CD14-positive monocyte (primary cell): ENCODE results near the gene INF2. TPM values are rescaled to one million over a fixed set of nuclear protein-coding genes. Genes with fewer than 3 reads are reported as not detected.

Experiments
- DNase-seq, 3 donors: peaks; one replicate each; pipeline ENCODE4 v3.0.0-alpha.2; 2011 to 2022
- H2AFZ ChIP-seq: 2 replicates; pipeline ENCODE4 v1.6.0; 2012; ENCODE audit warnings: mild to moderate bottlenecking, low read depth, low read length, inconsistent platforms; ENCODE audit not compliant: insufficient read depth, poor library complexity, severe bottlenecking
- H3K27ac ChIP-seq, 2 donors: 1 replicate in 1 of 2; 2 replicates in 1 of 2; pipeline ENCODE4 v1.5.1; 2012 to 2013; ENCODE audit warnings: low read length in 2 of 2, control low read depth in 1 of 2, inconsistent platforms in 1 of 2, low read depth in 1 of 2, mild to moderate bottlenecking in 1 of 2
- H3K27me3 ChIP-seq, 2 donors: one replicate each; pipeline versions ENCODE4 v1.6.0 to v1.6.1; 2011 to 2013; ENCODE audit warnings: low read length in 2 of 2; ENCODE audit not compliant: control insufficient read depth in 2 of 2, insufficient read depth in 2 of 2
- H3K36me3 ChIP-seq, 2 donors: replicated peaks in 1 of 2; 1 replicate in 1 of 2; 2 replicates in 1 of 2; pipeline versions ENCODE4 v1.5.1 to v1.6.1; 2012 to 2013; ENCODE audit warnings: low read length in 2 of 2, control low read depth in 1 of 2, inconsistent platforms in 1 of 2, mild to moderate bottlenecking in 1 of 2; ENCODE audit not compliant: insufficient read depth in 2 of 2, control insufficient read depth in 1 of 2
- H3K4me1 ChIP-seq, 2 donors: 1 replicate in 1 of 2; 2 replicates in 1 of 2; pipeline versions ENCODE4 v1.5.1 to v1.6.1; 2012 to 2013; ENCODE audit warnings: low read length in 2 of 2, control low read depth in 1 of 2, inconsistent platforms in 1 of 2, mild to moderate bottlenecking in 1 of 2, moderate library complexity in 1 of 2; ENCODE audit not compliant: insufficient read depth in 2 of 2, control insufficient read depth in 1 of 2
- H3K4me2 ChIP-seq: replicated peaks from 2 replicates; pipeline ENCODE3; 2012; ENCODE audit warnings: low read length, moderate library complexity, mild to moderate bottlenecking; ENCODE audit not compliant: poor library complexity, severe bottlenecking; ENCODE audit errors: extremely low read depth
- H3K4me3 ChIP-seq, 3 experiments: fragments of 200-600 bp in 1 of 3; sonication (generic) in 1 of 3; replicated peaks in 1 of 3; 1 replicate in 2 of 3; 2 replicates in 1 of 3; pipeline ENCODE4 v1.5.1; 2011 to 2013; ENCODE audit warnings: low read length in 3 of 3, mild to moderate bottlenecking in 3 of 3, control low read depth in 2 of 3, low read depth in 2 of 3, inconsistent platforms in 1 of 3, moderate library complexity in 1 of 3
- H3K79me2 ChIP-seq: 2 replicates; pipeline ENCODE4 v1.6.0; 2012; ENCODE audit warnings: mild to moderate bottlenecking, control low read depth, inconsistent platforms, low read length, moderate library complexity; ENCODE audit not compliant: insufficient read depth
- H3K9ac ChIP-seq: 2 replicates; pipeline ENCODE4 v1.6.0; 2017; ENCODE audit warnings: low read length, mild to moderate bottlenecking; ENCODE audit not compliant: insufficient read depth, poor library complexity, severe bottlenecking
- H3K9me3 ChIP-seq, 2 donors: replicated peaks in 1 of 2; 1 replicate in 1 of 2; 2 replicates in 1 of 2; pipeline versions ENCODE4 v1.5.1 to v1.6.1; 2012 to 2013; ENCODE audit warnings: low read length in 2 of 2, control low read depth in 1 of 2; ENCODE audit not compliant: control insufficient read depth in 1 of 2, insufficient read depth in 1 of 2
- H4K20me1 ChIP-seq: 2 replicates; pipeline ENCODE4 v1.6.0; 2012; ENCODE audit warnings: mild to moderate bottlenecking, low read length, control low read depth, moderate library complexity; ENCODE audit not compliant: insufficient read depth
- H3K27ac Mint-ChIP-seq, 7 donors: one replicate each; pipeline ENCODE4 v1.8.0; 2020; ENCODE audit warnings: mild to moderate bottlenecking in 7 of 7, mixed read lengths in 7 of 7, moderate library complexity in 6 of 7, inconsistent platforms in 2 of 7
- H3K27me3 Mint-ChIP-seq, 3 donors: one replicate each; pipeline ENCODE4 v1.8.0; 2021 to 2022; ENCODE audit warnings: low read depth in 3 of 3, mild to moderate bottlenecking in 3 of 3, mixed read lengths in 3 of 3, moderate library complexity in 3 of 3, inconsistent platforms in 1 of 3
- H3K36me3 Mint-ChIP-seq, 2 donors: one replicate each; pipeline ENCODE4 v1.8.0; 2020; ENCODE audit warnings: mixed read lengths in 2 of 2, inconsistent platforms in 1 of 2, mild to moderate bottlenecking in 1 of 2
- H3K4me1 Mint-ChIP-seq: one replicate; pipeline ENCODE4 v1.8.0; 2020; ENCODE audit warnings: mild to moderate bottlenecking, mixed read lengths
- H3K4me3 Mint-ChIP-seq, 2 donors: one replicate each; pipeline ENCODE4 v1.8.0; 2020; ENCODE audit warnings: mild to moderate bottlenecking in 2 of 2, mixed read lengths in 2 of 2, moderate library complexity in 1 of 2
- H3K9me3 Mint-ChIP-seq, 7 donors: one replicate each; pipeline ENCODE4 v1.8.0; 2020 to 2022; ENCODE audit warnings: mixed read lengths in 7 of 7, mild to moderate bottlenecking in 6 of 7, moderate library complexity in 6 of 7, inconsistent platforms in 2 of 7
- WGBS: methylation state at CpG from one replicate; pipeline ENCODE4 v1.1.5; 2013; ENCODE audit warnings: missing lambda C conversion rate; ENCODE audit not compliant: insufficient coverage; 5-methylcytosine and 5-hydroxymethylcytosine counted together
- intact Hi-C, 2 donors: fragments of 100-400 bp; cut with micrococcal nuclease; formaldehyde crosslinking; loops; one replicate each; pipeline versions ENCODE4 v1.15.0 to v1.15.1; 2023
- polyA plus RNA-seq, 3 donors: library from polyadenylated mRNA; depleted of rRNA in 1 of 3; unstranded in 2 of 3; stranded (reverse) in 1 of 3; fragments of 300-500 nt in 2 of 3; fragments of >200 nt in 1 of 3; fragmentation: Illumina TruSeq in 2 of 3; gene quantifications; 1 replicate in 2 of 3; 2 replicates in 1 of 3; pipeline ENCODE4 v1.2.3, GENCODE V29; 2012 to 2021
- TF ChIP-seq, protein P1 (sequence below): fragments of 200-600 bp; IDR thresholded peaks from one replicate; pipeline ENCODE4 v1.8.0; 2022; ENCODE audit warnings: antibody characterized with exemption, mild to moderate bottlenecking

Gene INF2
- polyA plus RNA-seq, 3 donors = 2.9 to 23.3 (median 3.8) TPM

DNA sequence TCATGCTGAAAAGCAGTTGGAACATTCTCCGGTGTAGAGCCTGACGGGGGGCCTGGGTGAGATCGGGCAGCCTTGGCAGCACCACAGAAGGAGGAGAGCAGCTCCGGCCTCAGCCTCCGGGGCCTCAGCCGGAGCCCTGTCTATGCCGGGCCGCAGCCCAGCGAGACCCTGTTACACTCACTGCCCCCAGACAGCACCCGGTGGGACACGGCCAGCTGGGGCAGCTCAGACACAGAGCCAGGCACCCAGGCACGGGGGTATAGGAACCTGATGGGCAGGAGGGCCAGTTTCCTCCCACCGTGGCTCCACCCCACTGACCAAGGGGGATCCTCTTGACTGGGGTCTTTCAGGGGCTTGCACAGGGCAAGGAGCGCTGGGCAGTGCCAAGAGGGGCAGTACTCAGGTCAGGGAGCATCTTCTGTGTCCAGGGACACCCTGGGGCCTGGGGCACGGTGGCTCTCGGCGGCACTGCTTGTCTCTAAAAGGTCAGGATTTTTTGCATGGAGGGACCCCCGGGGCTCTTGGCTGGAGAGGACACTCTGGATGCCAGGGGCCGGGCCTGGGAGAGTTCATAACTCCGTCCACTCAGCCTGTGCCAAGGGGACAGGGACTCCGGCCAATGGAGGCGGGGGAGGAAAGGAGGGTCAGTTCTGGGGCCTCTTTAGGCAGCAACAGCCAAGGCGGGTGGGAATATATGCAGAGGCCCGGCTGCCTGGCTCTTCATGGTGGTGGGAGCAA, 9.4 kb downstream of the INF2 start:
- H3K9ac ChIP-seq = no peak overlapping the region
- no peaks in the 10 kb centered on the region for H3K27me3 ChIP-seq
- TF ChIP-seq, protein P1, sequence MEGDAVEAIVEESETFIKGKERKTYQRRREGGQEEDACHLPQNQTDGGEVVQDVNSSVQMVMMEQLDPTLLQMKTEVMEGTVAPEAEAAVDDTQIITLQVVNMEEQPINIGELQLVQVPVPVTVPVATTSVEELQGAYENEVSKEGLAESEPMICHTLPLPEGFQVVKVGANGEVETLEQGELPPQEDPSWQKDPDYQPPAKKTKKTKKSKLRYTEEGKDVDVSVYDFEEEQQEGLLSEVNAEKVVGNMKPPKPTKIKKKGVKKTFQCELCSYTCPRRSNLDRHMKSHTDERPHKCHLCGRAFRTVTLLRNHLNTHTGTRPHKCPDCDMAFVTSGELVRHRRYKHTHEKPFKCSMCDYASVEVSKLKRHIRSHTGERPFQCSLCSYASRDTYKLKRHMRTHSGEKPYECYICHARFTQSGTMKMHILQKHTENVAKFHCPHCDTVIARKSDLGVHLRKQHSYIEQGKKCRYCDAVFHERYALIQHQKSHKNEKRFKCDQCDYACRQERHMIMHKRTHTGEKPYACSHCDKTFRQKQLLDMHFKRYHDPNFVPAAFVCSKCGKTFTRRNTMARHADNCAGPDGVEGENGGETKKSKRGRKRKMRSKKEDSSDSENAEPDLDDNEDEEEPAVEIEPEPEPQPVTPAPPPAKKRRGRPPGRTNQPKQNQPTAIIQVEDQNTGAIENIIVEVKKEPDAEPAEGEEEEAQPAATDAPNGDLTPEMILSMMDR = no peak
- Mint-ChIP-seq H3K4me1 (peaks cover 22% of the 10 kb centered on the region), H3K27ac (no peak overlapping the region), H3K4me3 (no peak overlapping the region), H3K27me3 (peaks cover 0 to 2% (median 0%) of the 10 kb centered on the region in 3 donors), H3K9me3 (peaks cover 0 to 2% (median 0%) of the 10 kb centered on the region in 7 donors), H3K36me3 (peaks cover 15 to 28% of the 10 kb centered on the region in 2 donors)
- H3K9me3 ChIP-seq = no peaks in the 10 kb centered on the region
- WGBS = 98% methylated on average over 16 of the region's 24 CpGs
- H3K79me2 ChIP-seq = no peaks in the 10 kb centered on the region
- H2AFZ ChIP-seq = no peak overlapping the region
- peaks cover 37% of the 10 kb centered on the region for H4K20me1 ChIP-seq
- intact Hi-C loops = no loop called here
- no peak overlapping the region for H3K4me3 ChIP-seq
- H3K4me1 ChIP-seq = peaks cover 11 to 24% of the 10 kb centered on the region in 2 donors
- no peak overlapping the region for H3K27ac ChIP-seq
- H3K4me2 ChIP-seq = no peak overlapping the region
- peaks cover 9 to 23% of the 10 kb centered on the region in 2 donors for H3K36me3 ChIP-seq
- no peak for DNase-seq

DNA sequence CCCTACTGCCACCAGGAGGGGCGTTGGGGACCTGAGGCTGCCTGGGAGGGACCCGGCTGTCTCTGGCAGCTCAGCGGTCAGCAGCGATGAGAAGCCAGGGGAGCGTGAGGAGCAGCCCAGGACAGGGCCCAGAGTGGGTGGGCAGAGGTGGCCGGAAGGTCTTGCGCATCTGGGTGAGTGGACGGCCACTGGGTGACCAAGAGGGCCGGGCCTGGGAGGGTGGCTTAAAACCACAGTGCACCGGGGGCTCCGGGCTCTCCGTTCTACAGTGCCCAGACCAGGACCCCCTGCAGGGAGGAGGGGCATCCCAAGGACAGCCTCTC, 10.0 kb downstream of the INF2 start:
- H3K9me3 ChIP-seq = no peaks in the 10 kb centered on the region
- no peak overlapping the region for H3K4me3 ChIP-seq
- peaks cover 11 to 18% of the 10 kb centered on the region in 2 donors for H3K4me1 ChIP-seq
- WGBS = 96% methylated on average over 12 of the region's 12 CpGs
- H3K36me3 ChIP-seq = peaks cover 12 to 28% of the 10 kb centered on the region in 2 donors
- Mint-ChIP-seq H3K9me3 (peaks cover 0 to 2% (median 0%) of the 10 kb centered on the region in 7 donors), H3K36me3 (peaks cover 20 to 33% of the 10 kb centered on the region in 2 donors), H3K27me3 (peaks cover 0 to 2% (median 0%) of the 10 kb centered on the region in 3 donors), H3K4me1 (peaks cover 19% of the 10 kb centered on the region), H3K27ac (no peak overlapping the region), H3K4me3 (no peak overlapping the region)
- no peak overlapping the region for H3K27ac ChIP-seq
- H3K4me2 ChIP-seq = no peak overlapping the region
- DNase-seq = no peak
- H3K79me2 ChIP-seq = no peaks in the 10 kb centered on the region
- TF ChIP-seq, protein P1 = no peak
- no peak overlapping the region for H3K9ac ChIP-seq
- H2AFZ ChIP-seq = no peak overlapping the region
- intact Hi-C loops = no loop called here
- H4K20me1 ChIP-seq = peaks cover 32% of the 10 kb centered on the region
- no peaks in the 10 kb centered on the region for H3K27me3 ChIP-seq
